HG03025 (cell line): Measurements from ENCODE around the gene RBKS.

Experiments
- ATAC-seq: cut with Tn5 transposase; IDR thresholded peaks from one replicate; pipeline ENCODE4 v1.9.1; 2021; ENCODE audit warnings: mild to moderate bottlenecking, moderate library complexity; ENCODE audit not compliant: unreplicated experiment, low FRiP score

Gene RBKS

DNA sequence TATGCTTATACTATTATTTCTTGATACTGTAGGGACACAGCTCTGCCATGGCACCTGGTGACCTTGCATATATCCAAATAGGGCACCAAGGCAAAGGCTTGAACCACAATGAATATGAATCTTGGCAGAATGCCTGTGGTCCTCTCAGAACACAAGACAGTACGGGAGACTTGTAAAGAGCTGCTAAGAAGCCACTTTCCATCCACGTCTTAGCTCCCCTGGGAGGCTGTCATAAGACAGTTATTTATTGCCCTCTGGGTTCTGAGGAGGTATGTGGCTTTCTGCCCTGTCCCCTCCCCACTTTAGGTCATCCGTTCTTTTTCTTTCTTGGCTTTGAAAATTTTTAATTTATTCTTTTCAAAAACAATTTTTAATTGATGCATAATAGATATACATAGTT is 148.5 kb downstream of the RBKS start:
- ATAC-seq = no peak

DNA sequence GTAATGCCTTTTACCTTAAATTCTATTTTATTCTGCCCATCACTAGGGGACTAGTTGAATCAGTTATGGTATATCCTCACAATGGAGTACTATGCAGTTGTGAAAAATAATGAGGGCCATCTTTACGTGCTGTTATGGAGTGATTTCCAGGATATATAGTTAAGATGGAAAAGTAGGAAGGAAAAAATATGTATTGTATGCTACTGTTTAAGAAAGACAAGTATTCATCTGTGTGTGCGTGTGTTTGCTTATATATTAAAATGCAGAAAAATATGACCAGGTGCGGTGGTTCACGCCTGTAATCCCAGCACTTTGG is 151.2 kb downstream of the RBKS start:
- no peak for ATAC-seq

DNA sequence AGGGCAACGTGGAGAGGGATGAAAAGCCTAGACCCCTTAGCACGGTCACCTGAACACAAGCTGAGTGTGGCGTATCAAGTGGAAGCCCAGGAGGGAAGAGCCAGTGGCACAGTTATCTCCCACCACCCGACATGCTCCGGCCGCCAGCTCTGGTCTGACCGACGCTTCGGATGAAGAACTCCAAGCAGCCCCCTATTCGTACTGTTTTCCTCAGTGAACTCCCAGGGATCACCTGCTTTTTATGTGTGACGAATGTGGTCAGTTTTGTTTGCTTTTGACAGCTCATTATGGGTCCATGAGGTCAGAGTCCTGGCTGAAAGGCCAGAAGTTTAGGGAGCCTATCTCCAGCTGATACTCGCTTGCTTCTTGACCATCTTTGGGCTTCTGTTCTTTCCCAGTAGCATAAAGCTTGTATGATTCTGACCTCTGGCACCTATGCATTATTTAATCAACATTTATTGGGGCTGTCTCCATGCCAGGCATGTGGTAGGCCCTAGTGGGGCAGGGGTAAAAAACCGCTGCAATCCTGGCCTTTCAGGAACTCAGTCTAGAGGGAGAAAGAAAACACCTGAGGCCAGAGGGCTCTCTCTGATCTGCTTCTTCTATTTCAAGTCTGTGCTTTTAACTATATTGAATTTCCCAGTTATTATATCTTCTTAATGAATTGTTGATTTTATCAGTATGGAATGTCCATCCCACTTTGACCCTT is 151.7 kb downstream of the RBKS start:
- ATAC-seq = no peak

DNA sequence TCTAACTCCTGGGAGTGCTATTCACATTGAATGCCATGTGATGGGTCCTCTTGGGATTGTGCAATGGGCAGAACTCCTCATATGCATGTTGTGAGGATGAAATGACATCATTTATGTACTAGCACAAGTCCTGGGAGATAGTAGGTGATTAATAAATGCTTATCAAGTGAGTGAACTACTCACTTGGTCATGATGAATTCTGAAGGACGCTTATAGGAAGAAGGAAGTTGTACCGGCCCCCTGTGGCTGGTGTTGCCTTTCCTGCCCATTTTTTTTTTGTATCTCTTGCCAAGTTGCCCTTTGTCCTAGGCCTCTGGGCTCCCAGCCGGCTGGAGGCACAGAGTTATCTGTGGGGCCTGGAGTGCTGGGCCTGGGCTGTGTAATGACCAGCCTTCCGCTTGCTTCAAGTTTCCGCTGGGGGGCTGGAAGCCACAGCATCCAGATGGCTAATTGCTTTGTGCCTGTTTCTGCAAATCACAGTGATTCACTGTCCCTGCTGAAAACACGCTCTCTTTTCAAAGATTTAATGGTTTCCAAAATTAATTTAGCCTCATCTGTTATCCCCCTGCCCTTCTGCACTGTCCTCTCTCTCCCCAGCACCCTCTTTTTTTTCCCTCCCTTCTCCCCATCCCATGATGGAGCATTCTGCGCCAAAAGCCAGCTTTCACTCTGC is 152.4 kb downstream of the RBKS start:
- no peak for ATAC-seq

DNA sequence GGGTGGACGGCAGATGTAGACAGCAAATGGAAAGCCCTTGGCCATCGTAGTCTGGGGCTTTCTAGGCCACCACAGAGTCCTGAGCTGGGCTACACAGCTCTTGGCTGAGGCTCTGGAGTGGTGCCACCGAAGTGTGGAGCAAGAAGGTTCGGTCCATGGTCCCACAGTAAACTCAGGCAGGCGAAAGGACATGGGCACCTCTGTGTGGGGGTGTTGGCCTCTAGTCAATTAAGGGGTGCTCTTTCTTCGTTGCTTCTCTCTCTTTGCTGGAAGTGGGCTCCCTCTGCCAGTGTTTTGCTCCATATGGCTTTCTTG is 153.3 kb downstream of the RBKS start:
- ATAC-seq = no peak

DNA sequence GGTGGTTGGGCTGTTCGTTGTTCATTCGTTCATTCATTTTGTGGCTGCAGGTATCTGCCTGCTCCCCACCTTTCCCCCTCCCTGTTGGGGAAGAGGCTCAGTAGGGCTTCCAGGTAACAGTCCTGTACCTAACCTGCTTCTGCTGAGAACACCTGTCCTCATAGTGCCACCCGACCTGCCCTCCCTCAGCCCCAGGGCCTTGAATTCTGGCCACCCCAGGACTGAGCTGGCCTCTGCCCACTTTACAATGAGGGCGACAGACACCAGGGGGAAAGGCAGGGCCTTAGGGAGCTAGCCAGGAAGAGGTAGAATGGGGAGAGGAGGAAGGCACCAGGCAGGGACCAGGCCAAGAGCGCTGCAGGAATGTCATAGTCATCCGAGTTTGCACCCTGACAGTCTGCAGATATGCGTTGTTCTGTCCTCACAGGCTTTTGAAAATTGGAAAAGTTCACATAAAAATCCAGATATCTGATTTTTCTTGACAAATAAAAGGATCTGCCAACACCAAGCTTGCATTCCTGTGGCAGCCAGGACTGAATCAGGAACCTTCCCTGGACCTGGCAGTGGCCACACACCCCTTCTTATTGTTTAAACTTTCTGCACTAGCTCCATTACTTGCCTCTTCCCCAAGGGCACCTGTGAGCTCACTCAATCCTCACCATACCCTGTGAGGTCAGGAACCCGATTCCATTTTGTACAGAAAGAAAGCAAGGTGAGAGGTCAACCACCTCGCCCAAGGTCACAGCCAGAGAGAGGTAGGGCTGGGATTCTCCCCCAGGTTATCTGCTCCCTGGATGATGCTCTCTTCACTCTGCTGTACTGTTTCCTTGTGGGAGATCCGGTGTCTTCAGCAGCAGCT is 153.9 kb downstream of the RBKS start:
- no peak for ATAC-seq

DNA sequence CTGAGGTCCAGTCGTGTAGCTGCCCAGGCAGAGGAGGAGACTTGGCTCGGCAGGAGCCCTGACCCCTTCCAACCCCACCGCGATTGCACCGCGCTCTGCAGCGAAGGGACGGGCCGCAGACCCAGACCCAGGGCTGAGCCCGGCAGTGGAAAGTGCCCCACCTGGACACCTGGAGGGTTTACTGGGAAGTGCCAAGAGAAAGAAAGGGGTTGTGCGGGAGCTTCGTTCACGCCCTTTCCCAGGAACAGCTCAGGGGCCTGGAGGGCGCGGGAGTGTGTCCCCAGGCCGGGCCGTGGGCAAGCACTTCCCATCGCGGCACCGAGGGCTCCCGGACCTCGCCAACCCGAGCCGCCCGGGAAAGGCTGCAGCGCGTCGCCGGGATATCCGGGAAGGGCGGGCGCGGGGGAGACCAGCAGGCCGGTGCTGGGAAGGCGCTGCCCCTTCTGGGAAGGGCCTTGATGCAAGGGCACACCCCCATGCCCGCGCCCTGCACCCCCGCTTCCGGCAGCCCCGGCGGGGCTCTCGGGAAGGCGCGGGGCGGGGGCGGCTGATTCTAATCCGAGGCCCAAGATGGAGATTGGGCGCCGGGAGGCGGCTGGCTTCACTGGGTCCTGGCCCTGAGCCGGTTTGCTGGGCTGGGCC is 154.8 kb downstream of the RBKS start:
- no peak for ATAC-seq

DNA sequence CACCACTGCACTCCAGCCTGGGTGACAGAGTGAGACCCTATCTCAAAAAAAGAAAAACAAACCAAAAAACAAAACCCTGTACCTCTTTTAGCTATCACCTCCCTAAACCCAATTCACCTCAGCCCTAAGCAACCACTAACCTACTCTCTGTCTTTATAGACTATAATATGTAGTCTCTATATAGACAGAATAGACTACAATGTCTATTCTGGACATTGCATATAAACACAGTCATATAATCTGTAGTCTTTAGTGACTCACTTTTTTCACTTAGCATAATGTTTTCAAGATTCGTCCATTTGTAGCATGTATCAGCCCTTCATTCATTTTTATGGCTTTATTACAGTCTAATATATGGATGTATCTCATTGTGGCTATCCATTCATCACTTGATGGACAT is 155.9 kb downstream of the RBKS start:
- ATAC-seq = no peak
